HG02588 (cell line): ENCODE measurements around the gene SQOR.

Source experiments
- ATAC-seq: cut with Tn5 transposase; IDR thresholded peaks from one replicate; pipeline ENCODE4 v1.9.1; 2021; ENCODE audit warnings: mild to moderate bottlenecking, moderate library complexity; ENCODE audit not compliant: unreplicated experiment

Gene SQOR

GRCh38 chr15:45657764-45658545 is 23.1 kb downstream of the SQOR start:
- no peak for ATAC-seq

- ATAC-seq, result no peak
These were observed 25.6 kb downstream of the SQOR start for GRCh38 chr15:45660231-45660979.

- ATAC-seq, result no peak
These were observed 27.5 kb downstream of the SQOR start for GRCh38 chr15:45662375-45662774.

- ATAC-seq, result no peak
These were observed 29.6 kb downstream of the SQOR start for GRCh38 chr15:45664451-45664850.

GRCh38 chr15:45665261-45665660 is 30.4 kb downstream of the SQOR start:
- ATAC-seq, result no peak

GRCh38 chr15:45666119-45666875 is 31.5 kb downstream of the SQOR start:
- ATAC-seq, result no peak

- ATAC-seq, result no peak
These were observed 32.2 kb downstream of the SQOR start for GRCh38 chr15:45667002-45667401.

GRCh38 chr15:45668386-45668785 is 33.6 kb downstream of the SQOR start:
- ATAC-seq, result no peak

GRCh38 chr15:45669422-45669821 is 34.6 kb downstream of the SQOR start:
- ATAC-seq, result no peak

GRCh38 chr15:45670091-45670490 is 35.3 kb downstream of the SQOR start:
- no peak for ATAC-seq

GRCh38 chr15:45670511-45670910 is 35.7 kb downstream of the SQOR start:
- ATAC-seq, result no peak

GRCh38 chr15:45674677-45675076 is 39.8 kb downstream of the SQOR start:
- ATAC-seq, result no peak

GRCh38 chr15:45677797-45678196 is 43.0 kb downstream of the SQOR start:
- no peak for ATAC-seq

- ATAC-seq, result no peak
These were observed 43.8 kb downstream of the SQOR start for GRCh38 chr15:45678459-45679178.

- no peak for ATAC-seq
These were observed 49.7 kb downstream of the SQOR start for GRCh38 chr15:45684533-45684932.

- ATAC-seq, result no peak
These were observed 54.8 kb downstream of the SQOR start for GRCh38 chr15:45689616-45690015.

GRCh38 chr15:45690581-45691260 is 55.9 kb downstream of the SQOR start:
- no peak for ATAC-seq

- ATAC-seq, result no peak
These were observed 66.3 kb downstream of the SQOR start for GRCh38 chr15:45701108-45701507.

GRCh38 chr15:45702041-45702440 is 67.2 kb downstream of the SQOR start:
- ATAC-seq, result no peak

- no peak for ATAC-seq
These were observed 69.0 kb downstream of the SQOR start for GRCh38 chr15:45703670-45704328.
